A549 (cell line): ENCODE results near the gene CYGB. TPM values are rescaled to one million over a fixed set of nuclear protein-coding genes. Genes with fewer than 3 reads are reported as not detected.

Experiments used
- ATAC-seq, 2 experiments: fragments of 200-7000 bp in 1 of 2; fragments of >200 bp in 1 of 2; cut with Nextera tagmentation in 1 of 2; cut with Tn5 transposase in 1 of 2; 3 replicates each; pipeline versions ENCODE4 v1.8.0 to v1.9.1; 2018 to 2020; ENCODE audit warnings: mild to moderate bottlenecking in 1 of 2, moderate library complexity in 1 of 2
- CTCF ChIA-PET: fragments of 300-600 bp; sonication (Branson Sonifier 250); formaldehyde crosslinking; extraction: SDS; loops from one replicate; lab custom pipeline; 2021; ENCODE audit warnings: antibody characterized with exemption, inconsistent platforms; lab: Yijun Ruan, JAX
- POLR2A ChIA-PET: fragments of 350-600 bp; formaldehyde crosslinking; extraction: SDS; loops from one replicate; lab custom pipeline; 2021; ENCODE audit warnings: antibody characterized with exemption, inconsistent platforms; lab: Yijun Ruan, JAX
- DNase-seq, 2 experiments: peaks; one replicate each; pipeline versions ENCODE4 v3.0.0 to v3.0.0-alpha.2; 2011 to 2016; ENCODE audit warnings: low read depth in 1 of 2, low spot score in 1 of 2
- FAIRE-seq: peaks from 2 replicates; lab custom pipeline; 2011; peaks lifted over from hg19 to GRCh38; lab: Jason Lieb, UNC
- H3K27ac ChIP-seq, 2 experiments: fragments of >200 bp; sonication (Bioruptor Twin); formaldehyde crosslinking; 3 replicates each; pipeline ENCODE4 v1.5.1; 2016 to 2017
- H3K4me1 ChIP-seq: fragments of >200 bp; sonication (Bioruptor Twin); formaldehyde crosslinking; 3 replicates; pipeline ENCODE4 v1.6.1; 2016
- H3K4me2 ChIP-seq: fragments of >200 bp; sonication (Bioruptor Twin); formaldehyde crosslinking; 3 replicates; pipeline ENCODE4 v1.6.1; 2016
- H3K4me3 ChIP-seq: fragments of >200 bp; sonication (Bioruptor Twin); formaldehyde crosslinking; 3 replicates; pipeline ENCODE4 v1.5.1; 2016
- H3K9me3 ChIP-seq: fragments of >200 bp; sonication (Bioruptor Twin); formaldehyde crosslinking; 3 replicates; pipeline ENCODE4 v1.6.1; 2016
- CEBPB ChIP-seq, 2 experiments: fragments of >200 bp in 1 of 2; sonication (Bioruptor Twin) in 1 of 2; formaldehyde crosslinking in 1 of 2; IDR thresholded peaks; 2 replicates each; pipeline ENCODE4 v1.6.1; 2012 to 2016
- E2F6 ChIP-seq: IDR thresholded peaks from 2 replicates; pipeline ENCODE4 v1.6.1; 2012; ENCODE audit warnings: low read depth, borderline replicate concordance
- EHF ChIP-seq: fragments of 250-450 bp; sonication (Bioruptor Pico); IDR thresholded peaks from 2 replicates; pipeline ENCODE4 v1.5.0; 2020; ENCODE audit warnings: mild to moderate bottlenecking
- FOSB ChIP-seq: fragments of 250-450 bp; sonication (Bioruptor Pico); IDR thresholded peaks from 2 replicates; pipeline ENCODE4 v1.5.0; 2020; ENCODE audit warnings: mild to moderate bottlenecking, moderate library complexity
- FOXS1 ChIP-seq: fragments of 250-450 bp; sonication (Bioruptor Pico); IDR thresholded peaks from 2 replicates; pipeline ENCODE4 v1.5.0; 2020; ENCODE audit warnings: mild to moderate bottlenecking, moderate library complexity
- HOXA7 ChIP-seq: fragments of 250-450 bp; sonication (Bioruptor Pico); IDR thresholded peaks from 2 replicates; pipeline ENCODE4 v1.5.0; 2020; ENCODE audit warnings: mild to moderate bottlenecking, moderate library complexity
- HOXB13 ChIP-seq: fragments of 250-450 bp; sonication (Bioruptor Pico); IDR thresholded peaks from 2 replicates; pipeline ENCODE4 v1.5.0; 2020; ENCODE audit warnings: low read depth, mild to moderate bottlenecking, moderate library complexity
- HOXB5 ChIP-seq: fragments of 250-450 bp; sonication (Bioruptor Pico); IDR thresholded peaks from 2 replicates; pipeline ENCODE4 v1.5.0; 2020; ENCODE audit warnings: mild to moderate bottlenecking, moderate library complexity
- JUNB ChIP-seq: fragments of >200 bp; sonication (Bioruptor Twin); formaldehyde crosslinking; IDR thresholded peaks from 2 replicates; pipeline ENCODE4 v1.6.1; 2016
- KDM1A ChIP-seq: fragments of 200-600 bp; sonication (generic); IDR thresholded peaks from 2 replicates; pipeline ENCODE4 v1.6.1; 2016; ENCODE audit warnings: low read depth, mild to moderate bottlenecking
- MAZ ChIP-seq: fragments of 150-350 bp; IDR thresholded peaks from 2 replicates; pipeline ENCODE4 v1.6.1; 2014; ENCODE audit warnings: antibody characterized with exemption, low read depth, low read length, borderline replicate concordance
- NPAS2 ChIP-seq: fragments of 250-450 bp; sonication (Bioruptor Pico); IDR thresholded peaks from 2 replicates; pipeline ENCODE4 v1.8.0; 2022; ENCODE audit warnings: mild to moderate bottlenecking, moderate library complexity, borderline replicate concordance
- NR3C1 ChIP-seq: fragments of >200 bp; sonication (Bioruptor Twin); formaldehyde crosslinking; IDR thresholded peaks from 3 replicates; pipeline ENCODE4 v1.6.1; 2017
- RAD21 ChIP-seq, 2 experiments: fragments of >200 bp in 1 of 2; sonication (Bioruptor Twin) in 1 of 2; formaldehyde crosslinking in 1 of 2; IDR thresholded peaks in 1 of 2; conservative IDR thresholded peaks in 1 of 2; 2 replicates in 1 of 2; 3 replicates in 1 of 2; pipeline ENCODE4 v1.6.1; 2012 to 2018; ENCODE audit warnings: inconsistent platforms in 1 of 2
- REST ChIP-seq: fragments of 200-600 bp; sonication (generic); IDR thresholded peaks from 2 replicates; pipeline ENCODE4 v1.6.1; 2016; ENCODE audit warnings: antibody characterized with exemption, mild to moderate bottlenecking, moderate library complexity
- RFX5 ChIP-seq: fragments of 450-650 bp; IDR thresholded peaks from 2 replicates; pipeline ENCODE4 v1.7.1; 2014; ENCODE audit warnings: antibody characterized with exemption, mild to moderate bottlenecking, moderate library complexity
- SREBF2 ChIP-seq: fragments of 450-650 bp; IDR thresholded peaks from 2 replicates; pipeline ENCODE4 v1.6.1; 2014; ENCODE audit warnings: mild to moderate bottlenecking, moderate library complexity
- USF2 ChIP-seq: fragments of 450-650 bp; IDR thresholded peaks from 2 replicates; pipeline ENCODE4 v1.6.1; 2014; ENCODE audit warnings: antibody characterized with exemption
- ZFP36 ChIP-seq: fragments of 450-650 bp; IDR thresholded peaks from 2 replicates; pipeline ENCODE4 v1.6.1; 2014; ENCODE audit warnings: borderline replicate concordance; ENCODE audit not compliant: partially characterized antibody
- WGBS: methylation state at CpG from one replicate; pipeline ENCODE4 v1.1.6; 2017; ENCODE audit errors: missing lambda C conversion rate; 5-methylcytosine and 5-hydroxymethylcytosine counted together
- polyA plus RNA-seq, 4 experiments: library from polyadenylated mRNA; depleted of rRNA in 3 of 4; stranded (reverse); fragments of >200 nt; fragmentation: RNase III in 1 of 4; extraction: RNeasy Plus Mini Kit Qiagen cat#74134 plus additional on column Dnase treatment in 1 of 4; gene quantifications; 2 replicates in 3 of 4; 3 replicates in 1 of 4; pipeline ENCODE4 v1.2.3, GENCODE V29; 2011 to 2017

Gene CYGB
- polyA plus RNA-seq, 2 of the 4 experiments (the other 2 are of a cell fraction) = 1.1 TPM

- H3K4me1 ChIP-seq = peaks cover 13% of the 10 kb centered on the region
- CTCF ChIA-PET = interaction anchor here (1.3 to 17.7 kb wide), 5 partner anchors 12 to 149 kb away, joined by 6 to 362 read pairs (median 10); no protein-coding TSS in a partner anchor
Observed at GRCh38 chr17:76532072-76532651, 5.3 kb downstream of the CYGB start.

GRCh38 chr17:76531486-76532038, 5.9 kb downstream of the CYGB start:
- no peak for DNase-seq
- H3K4me2 ChIP-seq = no peak overlapping the region
- no peak for FAIRE-seq
- 89% methylated on average over 18 of the region's 18 CpGs for WGBS
- H3K4me3 ChIP-seq = no peak overlapping the region
- no peak for TF ChIP-seq USF2
- TF ChIP-seq FOSB = no peak
- TF ChIP-seq NR3C1 = no peak
- TF ChIP-seq E2F6 = no peak
- TF ChIP-seq REST = no peak
- no peak for TF ChIP-seq HOXB5 (CRISPR knock-in tag)
- no peak for TF ChIP-seq NPAS2 (CRISPR knock-in tag)
- no peak for TF ChIP-seq HOXB13
- no peak for TF ChIP-seq CEBPB (IDR thresholded peaks at IDR 0.05)
- no peak for TF ChIP-seq ZFP36
- no peak for TF ChIP-seq RFX5
- no peak for TF ChIP-seq RAD21 (conservative IDR thresholded peaks at IDR 0.05 in 1 of 2, IDR thresholded peaks at IDR 0.05 in 1 of 2)
- TF ChIP-seq HOXA7 (CRISPR knock-in tag) = no peak
- no peak for TF ChIP-seq FOXS1
- TF ChIP-seq MAZ = no peak
- TF ChIP-seq JUNB = no peak
- H3K4me1 ChIP-seq = peaks cover 13% of the 10 kb centered on the region
- H3K27ac ChIP-seq = no peak overlapping the region
- no peaks in the 10 kb centered on the region for H3K9me3 ChIP-seq
- ChIA-PET CTCF (interaction anchor here (1.2 to 17.7 kb wide), 5 partner anchors 12 to 92 kb away, joined by 3 to 362 read pairs (median 10); no protein-coding TSS in a partner anchor), POLR2A (no interaction called here)
- no peak for ATAC-seq

More at GRCh38 chr17:76532072-76532651, 5.3 kb downstream of the CYGB start:
- peak overlapping the region in 1 of 2 experiments; percentile 8; a peak in 1 of 6 replicates for H3K27ac ChIP-seq
- H3K9me3 ChIP-seq = no peaks in the 10 kb centered on the region
- H3K4me2 ChIP-seq = no peak overlapping the region
- FAIRE-seq (no peak), DNase-seq (no peak), ATAC-seq (no peak)
- no peak overlapping the region for H3K4me3 ChIP-seq
- WGBS = 78% methylated on average over 8 of the region's 8 CpGs
- POLR2A ChIA-PET = no interaction called here
- TF ChIP-seq KDM1A (peak; percentile 79; the same call in 1 of the 2 replicates), SREBF2 (no peak), EHF (CRISPR knock-in tag) (no peak), ZFP36 (peak; percentile 86)
